Ascending aorta (tissue), 2 donors: ENCODE results near the gene ATP11A. TPM values are rescaled to one million over a fixed set of nuclear protein-coding genes. Genes with fewer than 3 reads are reported as not detected.
"Not testable (repeated sequence)": the region's sequence is repeated elsewhere in the genome, so short reads cannot be mapped to it uniquely, and the experiment has no call there.

Source experiments
- DNase-seq, 2 donors: peaks; one replicate each; pipeline ENCODE4 v3.0.0-alpha.2; 2019; ENCODE audit warnings: low spot score in 2 of 2
- H3K27ac ChIP-seq, 2 donors: fragments of 200-600 bp; sonication (generic); one replicate each; pipeline ENCODE4 v1.5.1; 2016 to 2017; ENCODE audit warnings: mild to moderate bottlenecking in 1 of 2
- H3K27me3 ChIP-seq: fragments of 200-600 bp; sonication (generic); one replicate; pipeline ENCODE4 v1.5.1; 2017
- H3K36me3 ChIP-seq, 2 donors: fragments of 200-600 bp; sonication (generic); one replicate each; pipeline ENCODE4 v1.5.1; 2016
- H3K4me1 ChIP-seq, 2 donors: fragments of 200-600 bp; sonication (generic); one replicate each; pipeline ENCODE4 v1.5.1; 2016 to 2017; ENCODE audit warnings: mild to moderate bottlenecking in 1 of 2
- H3K4me3 ChIP-seq, 2 donors: fragments of 200-600 bp; sonication (generic); one replicate each; pipeline ENCODE4 v1.5.1; 2016 to 2017; ENCODE audit warnings: mild to moderate bottlenecking in 1 of 2
- H3K9me3 ChIP-seq, 2 donors: fragments of 200-600 bp; sonication (generic); one replicate each; pipeline ENCODE4 v1.5.1; 2016
- CTCF ChIP-seq, 3 experiments: fragments of 200-600 bp in 2 of 3; fragments of 450-650 bp in 1 of 3; sonication (generic) in 2 of 3; IDR thresholded peaks; one replicate each; pipeline ENCODE4 v1.5.1; 2016 to 2019; ENCODE audit warnings: antibody characterized with exemption in 3 of 3, mild to moderate bottlenecking in 1 of 3, moderate library complexity in 1 of 3
- intact Hi-C: fragments of 100-400 bp; cut with DNase I; formaldehyde crosslinking; loops from one replicate; pipeline ENCODE4 v1.15.1; 2023
- total RNA-seq: library from RNA; depleted of rRNA; stranded (reverse); fragments of >200 nt; gene quantifications from one replicate; pipeline ENCODE4 v1.1.0, GENCODE V29; 2016

The ATP11A gene
- total RNA-seq, 1 donor from 2014 or later: 50.1 TPM

- intact Hi-C loops: no loop called here
- no peak for DNase-seq
- H3K27ac ChIP-seq: no peak overlapping the region
Observed at GRCh38 chr13:112671359-112671758, 18.5 kb upstream of the ATP11A start.

GRCh38 chr13:112672651-112673284, 17.1 kb upstream of the ATP11A start:
- H3K4me1 ChIP-seq: no peaks in the 10 kb centered on the region
- no peak for TF ChIP-seq CTCF (IDR thresholded peaks at IDR 0.05)
- intact Hi-C loops: no loop called here
- H3K9me3 ChIP-seq: no peaks in the 10 kb centered on the region
- H3K36me3 ChIP-seq: no peaks in the 10 kb centered on the region
- H3K4me3 ChIP-seq: no peak overlapping the region
- H3K27me3 ChIP-seq: no peaks in the 10 kb centered on the region
- no peak overlapping the region for H3K27ac ChIP-seq
- DNase-seq: no peak

More at GRCh38 chr13:112671359-112671758, 18.5 kb upstream of the ATP11A start:
- no peaks in the 10 kb centered on the region for H3K36me3 ChIP-seq
- H3K4me1 ChIP-seq: no peaks in the 10 kb centered on the region
- no peak for TF ChIP-seq CTCF (IDR thresholded peaks at IDR 0.05)
- no peak overlapping the region for H3K4me3 ChIP-seq
- H3K9me3 ChIP-seq: no peaks in the 10 kb centered on the region
- H3K27me3 ChIP-seq: no peaks in the 10 kb centered on the region

- DNase-seq: no peak
- no peak overlapping the region for H3K27ac ChIP-seq
- intact Hi-C loops: no loop called here
Observed at GRCh38 chr13:112674412-112675365, 15.1 kb upstream of the ATP11A start.

GRCh38 chr13:112675366-112675756, 14.5 kb upstream of the ATP11A start:
- Histone ChIP-seq H3K4me1 (no peaks in the 10 kb centered on the region), H3K36me3 (no peaks in the 10 kb centered on the region), H3K9me3 (no peaks in the 10 kb centered on the region), H3K4me3 (no peak overlapping the region), H3K27me3 (no peaks in the 10 kb centered on the region), H3K27ac (no peak overlapping the region)
- no peak for TF ChIP-seq CTCF (IDR thresholded peaks at IDR 0.05)
- intact Hi-C loops: no loop called here
- DNase-seq: no peak

More at GRCh38 chr13:112674412-112675365, 15.1 kb upstream of the ATP11A start:
- H3K27me3 ChIP-seq: no peaks in the 10 kb centered on the region
- H3K36me3 ChIP-seq: no peaks in the 10 kb centered on the region
- H3K4me3 ChIP-seq: no peak overlapping the region
- TF ChIP-seq CTCF (IDR thresholded peaks at IDR 0.05): no peak
- H3K4me1 ChIP-seq: no peaks in the 10 kb centered on the region
- H3K9me3 ChIP-seq: no peaks in the 10 kb centered on the region

- DNase-seq, H3K36me3 ChIP-seq, H3K4me3 ChIP-seq, intact Hi-C loops, H3K27me3 ChIP-seq, H3K9me3 ChIP-seq, H3K4me1 ChIP-seq, H3K27ac ChIP-seq: not testable (repeated sequence)
Observed at GRCh38 chr13:112677421-112677962, 12.3 kb upstream of the ATP11A start.

- intact Hi-C loops: no loop called here
- Histone ChIP-seq H3K36me3 (no peaks in the 10 kb centered on the region), H3K27ac (no peak overlapping the region), H3K4me3 (no peak overlapping the region), H3K9me3 (no peaks in the 10 kb centered on the region), H3K4me1 (no peaks in the 10 kb centered on the region), H3K27me3 (no peaks in the 10 kb centered on the region)
- TF ChIP-seq CTCF (IDR thresholded peaks at IDR 0.05): no peak
- DNase-seq: peak in 1 of 2 donors; percentile 56
Observed at GRCh38 chr13:112679381-112679780, 10.5 kb upstream of the ATP11A start.
